ENCODE measurements around the gene FAM50B. TPM values are rescaled to one million over a fixed set of nuclear protein-coding genes. Genes with fewer than 3 reads are reported as not detected.

FAM50B gene
- total RNA-seq, 4 donors from 2014 or later = 4.4 to 19.6 (median 15.3) TPM

GRCh38 chr6:3865463-3865862, 16.3 kb downstream of the FAM50B start:
- in situ Hi-C loops (cut with MboI; ENCODE audit: low sequenced_read_pairs in 4 of 4) (no loop called here), intact Hi-C loops (cut with DNase I; ENCODE audit: low total_unique reads) (no loop called here)
- Histone ChIP-seq H3K4me1 (no peaks in the 10 kb centered on the region), H3K36me3 (no peaks in the 10 kb centered on the region), H3K27me3 (no peaks in the 10 kb centered on the region), H3K27ac (no peak overlapping the region), H3K9me3 (no peaks in the 10 kb centered on the region), H3K4me3 (no peak overlapping the region)
- ATAC-seq (no peak), DNase-seq (no peak)
- TF ChIP-seq, protein P1, sequence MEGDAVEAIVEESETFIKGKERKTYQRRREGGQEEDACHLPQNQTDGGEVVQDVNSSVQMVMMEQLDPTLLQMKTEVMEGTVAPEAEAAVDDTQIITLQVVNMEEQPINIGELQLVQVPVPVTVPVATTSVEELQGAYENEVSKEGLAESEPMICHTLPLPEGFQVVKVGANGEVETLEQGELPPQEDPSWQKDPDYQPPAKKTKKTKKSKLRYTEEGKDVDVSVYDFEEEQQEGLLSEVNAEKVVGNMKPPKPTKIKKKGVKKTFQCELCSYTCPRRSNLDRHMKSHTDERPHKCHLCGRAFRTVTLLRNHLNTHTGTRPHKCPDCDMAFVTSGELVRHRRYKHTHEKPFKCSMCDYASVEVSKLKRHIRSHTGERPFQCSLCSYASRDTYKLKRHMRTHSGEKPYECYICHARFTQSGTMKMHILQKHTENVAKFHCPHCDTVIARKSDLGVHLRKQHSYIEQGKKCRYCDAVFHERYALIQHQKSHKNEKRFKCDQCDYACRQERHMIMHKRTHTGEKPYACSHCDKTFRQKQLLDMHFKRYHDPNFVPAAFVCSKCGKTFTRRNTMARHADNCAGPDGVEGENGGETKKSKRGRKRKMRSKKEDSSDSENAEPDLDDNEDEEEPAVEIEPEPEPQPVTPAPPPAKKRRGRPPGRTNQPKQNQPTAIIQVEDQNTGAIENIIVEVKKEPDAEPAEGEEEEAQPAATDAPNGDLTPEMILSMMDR (IDR thresholded peaks at IDR 0.05 in 4 of 5, conservative IDR thresholded peaks at IDR 0.05 in 1 of 5) = no peak
- TF ChIP-seq POLR2A (IDR thresholded peaks at IDR 0.05) = no peak

DNA sequence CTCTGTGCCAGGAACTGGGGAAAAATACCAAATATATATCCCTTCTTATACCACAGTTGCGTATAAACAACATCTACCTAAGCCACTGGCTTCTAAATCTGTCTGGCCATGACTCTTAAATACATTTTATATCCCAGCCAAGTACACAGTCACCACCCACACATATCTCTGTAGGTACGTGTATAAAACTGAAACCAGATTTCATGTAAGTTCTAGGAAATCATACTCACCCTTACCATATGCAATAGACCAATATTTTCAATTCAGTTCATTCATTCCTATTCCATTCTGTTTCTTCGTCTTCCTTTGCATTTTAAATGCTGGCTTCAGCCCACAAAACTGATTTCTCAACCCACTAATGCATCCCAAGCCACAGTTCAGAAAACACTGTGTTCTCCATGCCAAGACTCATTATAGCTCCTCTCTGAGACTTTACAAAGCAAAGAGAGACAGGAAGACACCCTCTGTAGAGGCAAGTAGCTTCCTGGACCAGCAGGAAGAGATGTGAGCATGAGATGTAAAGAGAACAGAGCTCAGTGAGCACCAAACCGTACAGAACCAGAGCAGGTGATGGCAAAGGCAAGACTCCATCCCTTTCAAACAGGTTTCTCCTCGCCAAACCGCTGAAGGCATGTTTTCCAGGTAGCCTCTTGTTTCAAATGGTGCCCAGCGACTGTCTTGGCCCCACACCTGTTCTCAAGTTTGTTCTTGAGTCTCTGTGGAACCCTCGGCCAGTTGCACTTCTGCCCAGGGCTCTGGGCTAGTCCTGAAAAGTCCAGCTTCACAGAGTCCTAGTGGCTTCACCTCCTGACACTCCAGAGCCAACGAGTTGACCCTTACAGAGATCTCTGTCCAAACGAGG, 18.7 kb downstream of the FAM50B start:
- in situ Hi-C loops (cut with MboI; ENCODE audit: low sequenced_read_pairs in 4 of 4) = no loop called here
- no peak for ATAC-seq
- DNase-seq = no peak
- intact Hi-C loops (cut with DNase I; ENCODE audit: low total_unique reads) = no loop called here
- no peaks in the 10 kb centered on the region for H3K36me3 ChIP-seq
- H3K27me3 ChIP-seq = no peaks in the 10 kb centered on the region
- H3K4me1 ChIP-seq = no peaks in the 10 kb centered on the region
- no peak overlapping the region for H3K27ac ChIP-seq
- H3K9me3 ChIP-seq = no peaks in the 10 kb centered on the region
- TF ChIP-seq, protein P1 (IDR thresholded peaks at IDR 0.05 in 4 of 5, conservative IDR thresholded peaks at IDR 0.05 in 1 of 5) = no peak
- TF ChIP-seq POLR2A (IDR thresholded peaks at IDR 0.05) = no peak
- H3K4me3 ChIP-seq = no peak overlapping the region

GRCh38 chr6:3868544-3868943, 19.4 kb downstream of the FAM50B start:
- Histone ChIP-seq H3K4me1 (no peaks in the 10 kb centered on the region), H3K27ac (no peak overlapping the region), H3K36me3 (no peaks in the 10 kb centered on the region), H3K4me3 (no peak overlapping the region), H3K27me3 (no peaks in the 10 kb centered on the region), H3K9me3 (no peaks in the 10 kb centered on the region)
- TF ChIP-seq POLR2A (IDR thresholded peaks at IDR 0.05) = no peak
- intact Hi-C loops (cut with DNase I; ENCODE audit: low total_unique reads) (no loop called here), in situ Hi-C loops (cut with MboI; ENCODE audit: low sequenced_read_pairs in 4 of 4) (no loop called here)
- no peak for DNase-seq
- ATAC-seq = peak in 1 of 2 donors; percentile 47

- H3K36me3 ChIP-seq = no peaks in the 10 kb centered on the region
- H3K9me3 ChIP-seq = no peaks in the 10 kb centered on the region
- no peaks in the 10 kb centered on the region for H3K4me1 ChIP-seq
- H3K27me3 ChIP-seq = no peaks in the 10 kb centered on the region
- ATAC-seq = no peak
- no peak for DNase-seq
- no peak overlapping the region for H3K4me3 ChIP-seq
- no peak overlapping the region for H3K27ac ChIP-seq
- in situ Hi-C loops (cut with MboI; ENCODE audit: low sequenced_read_pairs in 4 of 4) (no loop called here), intact Hi-C loops (cut with DNase I; ENCODE audit: low total_unique reads) (no loop called here)
- TF ChIP-seq, protein P1 (IDR thresholded peaks at IDR 0.05 in 4 of 5, conservative IDR thresholded peaks at IDR 0.05 in 1 of 5) = no peak
- no peak for TF ChIP-seq POLR2A (IDR thresholded peaks at IDR 0.05)
These were observed 20.1 kb downstream of the FAM50B start for GRCh38 chr6:3869284-3869631.

GRCh38 chr6:3869632-3870527, 20.7 kb downstream of the FAM50B start:
- no peak overlapping the region for H3K4me3 ChIP-seq
- in situ Hi-C loops (cut with MboI; ENCODE audit: low sequenced_read_pairs in 4 of 4) (no loop called here), intact Hi-C loops (cut with DNase I; ENCODE audit: low total_unique reads) (no loop called here)
- no peaks in the 10 kb centered on the region for H3K27me3 ChIP-seq
- ATAC-seq = no peak
- no peaks in the 10 kb centered on the region for H3K4me1 ChIP-seq
- no peaks in the 10 kb centered on the region for H3K36me3 ChIP-seq
- DNase-seq = no peak
- H3K27ac ChIP-seq = no peak overlapping the region
- TF ChIP-seq, protein P1 (IDR thresholded peaks at IDR 0.05 in 4 of 5, conservative IDR thresholded peaks at IDR 0.05 in 1 of 5) = no peak
- no peak for TF ChIP-seq POLR2A (IDR thresholded peaks at IDR 0.05)
- H3K9me3 ChIP-seq = no peaks in the 10 kb centered on the region

Data from gastrocnemius medialis (tissue), 4 donors.